SK-N-SH treated with all-trans-retinoic acid at 6 μM for 48 hours (cell line): Measurements from ENCODE around the gene EFL1.
A peak's percentile ranks its signal among the peaks of the same experiment; 100 is the strongest.

Experiments
- ATAC-seq: fragments of 200-7000 bp; cut with Tn5 transposase; 3 replicates; pipeline ENCODE4 v1.9.1; 2020; ENCODE audit warnings: mild to moderate bottlenecking, moderate library complexity
- BACH2 ChIP-seq: fragments of 250-450 bp; sonication (Bioruptor Pico); IDR thresholded peaks from 2 replicates; pipeline ENCODE4 v1.9.0; 2021; ENCODE audit warnings: mild to moderate bottlenecking, borderline replicate concordance
- CREB5 ChIP-seq: fragments of 250-450 bp; sonication (Bioruptor Pico); IDR thresholded peaks from 2 replicates; pipeline ENCODE4 v1.5.1; 2020; ENCODE audit warnings: low read depth, mild to moderate bottlenecking, moderate library complexity
- CSDC2 ChIP-seq: fragments of 250-450 bp; sonication (Bioruptor Pico); IDR thresholded peaks from 2 replicates; pipeline ENCODE4 v1.5.0; 2020; ENCODE audit warnings: mild to moderate bottlenecking, moderate library complexity
- CSRNP3 ChIP-seq: fragments of 250-450 bp; sonication (Bioruptor Pico); IDR thresholded peaks from 2 replicates; pipeline ENCODE4 v1.5.1; 2021; ENCODE audit warnings: mild to moderate bottlenecking, moderate library complexity
- ESRRG ChIP-seq: fragments of 250-450 bp; sonication (Bioruptor Pico); IDR thresholded peaks from 2 replicates; pipeline ENCODE4 v1.6.1; 2021; ENCODE audit warnings: mild to moderate bottlenecking
- ISL1 ChIP-seq: fragments of 250-450 bp; sonication (Bioruptor Pico); IDR thresholded peaks from 2 replicates; pipeline ENCODE4 v2.1.2; 2022; ENCODE audit warnings: mild to moderate bottlenecking, moderate library complexity
- OSR1 ChIP-seq: fragments of 250-450 bp; sonication (Bioruptor Pico); IDR thresholded peaks from 2 replicates; pipeline ENCODE4 v1.8.0; 2022; ENCODE audit warnings: moderate library complexity, mild to moderate bottlenecking, inconsistent platforms
- PATZ1 ChIP-seq: fragments of 250-450 bp; sonication (Bioruptor Pico); IDR thresholded peaks from 2 replicates; pipeline ENCODE4 v1.8.0; 2020; ENCODE audit warnings: mild to moderate bottlenecking, moderate library complexity, borderline replicate concordance
- PPARA ChIP-seq: fragments of 250-450 bp; sonication (Bioruptor Pico); IDR thresholded peaks from 2 replicates; pipeline ENCODE4 v1.5.0; 2020; ENCODE audit warnings: mild to moderate bottlenecking, borderline replicate concordance
- RARB ChIP-seq: fragments of 250-450 bp; sonication (Bioruptor Pico); IDR thresholded peaks from 2 replicates; pipeline ENCODE4 v1.8.0; 2021; ENCODE audit warnings: mild to moderate bottlenecking, moderate library complexity
- SNAI2 ChIP-seq: fragments of 250-450 bp; sonication (Bioruptor Pico); IDR thresholded peaks from 2 replicates; pipeline ENCODE4 v1.5.0; 2020; ENCODE audit warnings: mild to moderate bottlenecking, moderate library complexity
- TCF4 ChIP-seq: fragments of 250-450 bp; sonication (Bioruptor Pico); IDR thresholded peaks from 2 replicates; pipeline ENCODE4 v1.8.0; 2021; ENCODE audit warnings: mild to moderate bottlenecking, moderate library complexity, borderline replicate concordance
- TOX ChIP-seq: fragments of 250-450 bp; sonication (Bioruptor Pico); IDR thresholded peaks from 2 replicates; pipeline ENCODE4 v1.8.0; 2021; ENCODE audit warnings: mild to moderate bottlenecking, moderate library complexity, borderline replicate concordance
- TSHZ2 ChIP-seq: fragments of 250-450 bp; sonication (Bioruptor Pico); IDR thresholded peaks from 2 replicates; pipeline ENCODE4 v1.5.0; 2020; ENCODE audit warnings: mild to moderate bottlenecking, moderate library complexity
- ZFP3 ChIP-seq: fragments of 250-450 bp; sonication (Bioruptor Pico); IDR thresholded peaks from 2 replicates; pipeline ENCODE4 v1.5.0; 2020; ENCODE audit warnings: mild to moderate bottlenecking, moderate library complexity
- ZFP30 ChIP-seq: fragments of 450-650 bp; formaldehyde crosslinking; IDR thresholded peaks from 2 replicates; pipeline ENCODE4 v1.5.0; 2022; ENCODE audit warnings: mild to moderate bottlenecking, moderate library complexity
- ZNF565 ChIP-seq: fragments of 450-650 bp; formaldehyde crosslinking; conservative IDR thresholded peaks from 2 replicates; pipeline ENCODE4 v1.5.0; 2020; ENCODE audit warnings: low read depth, mild to moderate bottlenecking, moderate library complexity
- ZNF70 ChIP-seq: fragments of 450-650 bp; formaldehyde crosslinking; IDR thresholded peaks from 2 replicates; pipeline ENCODE4 v1.5.0; 2020; ENCODE audit warnings: mild to moderate bottlenecking, moderate library complexity
- ZNF8 ChIP-seq: fragments of 450-650 bp; formaldehyde crosslinking; IDR thresholded peaks from 2 replicates; pipeline ENCODE4 v1.5.0; 2020; ENCODE audit warnings: mild to moderate bottlenecking, moderate library complexity

The EFL1 gene

GRCh38 chr15:82132742-82133141 lies 129.8 kb downstream of the EFL1 start:
- peak; percentile 87 for ATAC-seq
- TF ChIP-seq ZNF70 (CRISPR knock-in tag) (no peak), ESRRG (no peak), RARB (CRISPR knock-in tag) (no peak), CSDC2 (CRISPR knock-in tag) (no peak), SNAI2 (CRISPR knock-in tag) (no peak), BACH2 (no peak), CSRNP3 (CRISPR knock-in tag) (no peak), ZNF565 (CRISPR knock-in tag) (no peak), PPARA (CRISPR knock-in tag) (no peak), CREB5 (CRISPR knock-in tag) (no peak), TCF4 (CRISPR knock-in tag) (no peak), ZFP30 (no peak), PATZ1 (no peak), OSR1 (CRISPR knock-in tag) (no peak), ISL1 (CRISPR knock-in tag) (no peak), ZNF8 (CRISPR knock-in tag) (no peak), TSHZ2 (no peak), ZFP3 (CRISPR knock-in tag) (no peak)

GRCh38 chr15:82132096-82132495 lies 130.4 kb downstream of the EFL1 start:
- ATAC-seq, result no peak
- TF ChIP-seq CSRNP3 (CRISPR knock-in tag) (no peak), ZNF8 (CRISPR knock-in tag) (no peak)

- TF ChIP-seq PPARA (CRISPR knock-in tag), result no peak
- TF ChIP-seq OSR1 (CRISPR knock-in tag), result no peak
- TF ChIP-seq TSHZ2, result no peak
- TF ChIP-seq CREB5 (CRISPR knock-in tag), result no peak
- no peak for TF ChIP-seq SNAI2 (CRISPR knock-in tag)
- no peak for TF ChIP-seq ZFP30
- TF ChIP-seq TOX (CRISPR knock-in tag), result no peak
- TF ChIP-seq TCF4 (CRISPR knock-in tag), result no peak
- peak; percentile 4 for ATAC-seq
Measured at GRCh38 chr15:82130248-82130647, 132.3 kb downstream of the EFL1 start.
